Sciatic nerve (tissue), 2 donors: ENCODE measurements around the gene MCRIP1. TPM values are rescaled to one million over a fixed set of nuclear protein-coding genes. Genes with fewer than 3 reads are reported as not detected.

ENCODE experiments used
- ATAC-seq: fragments of 200-7000 bp; cut with Tn5 transposase; one replicate; pipeline ENCODE4 v1.9.1; 2020; ENCODE audit warnings: mild to moderate bottlenecking, moderate library complexity
- DNase-seq: peaks from one replicate; pipeline ENCODE4 v3.0.0-alpha.2; 2020; ENCODE audit warnings: low spot score
- intact Hi-C: fragments of 100-400 bp; cut with DNase I; formaldehyde crosslinking; loops from one replicate; pipeline ENCODE4 v1.14.2; 2022
- total RNA-seq: library from RNA; stranded (reverse); fragmentation: NEBNext Ultra II Directional; extraction: Animal tissue kit (Norgen Biotek cat#: 25700); gene quantifications from one replicate; pipeline ENCODE4 v1.2.1, GENCODE V29; 2021
- donor health status: DM: no; HTN: no; CAD: no.
- donor health status: DM: no; HTN: no; CAD: no.

The MCRIP1 gene
- total RNA-seq, 1 donor from 2014 or later, result 91.5 TPM

- intact Hi-C loops, result no loop called here
- no peak for ATAC-seq
Observed at GRCh38 chr17:81792675-81793615, 40.1 kb downstream of the MCRIP1 start.

More at GRCh38 chr17:81792675-81793615, 40.1 kb downstream of the MCRIP1 start:
- DNase-seq, result no peak

Other genes starting within 250 kb of the MCRIP1 start
- 82.3 TPM for gene NPLOC4, start 196.2 kb downstream of the MCRIP1 start, total RNA-seq
- 0.85 TPM for gene TSPAN10, start 196.1 kb downstream of the MCRIP1 start, total RNA-seq
- gene PDE6G, start 176.7 kb downstream of the MCRIP1 start, total RNA-seq, result not detected
- gene OXLD1, start 166.7 kb downstream of the MCRIP1 start, total RNA-seq, result 17.9 TPM
- gene CCDC137, start 166.6 kb downstream of the MCRIP1 start, total RNA-seq, result 10.2 TPM
- gene ARL16, start 149.5 kb downstream of the MCRIP1 start, total RNA-seq, result 31.8 TPM
- 79.8 TPM for gene HGS, start 149.3 kb downstream of the MCRIP1 start, total RNA-seq
- 23.6 TPM for gene MRPL12, start 129.9 kb downstream of the MCRIP1 start, total RNA-seq
- 23.0 TPM for gene SLC25A10, start 121.0 kb downstream of the MCRIP1 start, total RNA-seq
- gene GCGR, start 29.1 kb downstream of the MCRIP1 start, total RNA-seq, result 7.8 TPM
- gene PPP1R27, start 1.8 kb upstream of the MCRIP1 start, total RNA-seq, result not detected
- 248 TPM for gene P4HB, start 27.2 kb upstream of the MCRIP1 start, total RNA-seq
- 387 TPM for gene ARHGDIA, start 38.0 kb upstream of the MCRIP1 start, total RNA-seq
- 45.9 TPM for gene ALYREF, start 58.3 kb upstream of the MCRIP1 start, total RNA-seq
- gene ANAPC11, start 58.4 kb upstream of the MCRIP1 start, total RNA-seq, result 58.2 TPM
- 0.80 TPM for gene NPB, start 68.9 kb upstream of the MCRIP1 start, total RNA-seq
- 34.1 TPM for gene PCYT2, start 78.1 kb upstream of the MCRIP1 start, total RNA-seq
- 17.7 TPM for gene SIRT7, start 84.9 kb upstream of the MCRIP1 start, total RNA-seq
- 27.8 TPM for gene MAFG, start 94.4 kb upstream of the MCRIP1 start, total RNA-seq
- 8.0 TPM for gene PYCR1, start 104.0 kb upstream of the MCRIP1 start, total RNA-seq
- not detected for gene MYADML2, start 113.9 kb upstream of the MCRIP1 start, total RNA-seq
- gene NOTUM, start 127.9 kb upstream of the MCRIP1 start, total RNA-seq, result not detected
- 32.5 TPM for gene ASPSCR1, start 144.3 kb upstream of the MCRIP1 start, total RNA-seq
- gene CENPX, start 189.6 kb upstream of the MCRIP1 start, total RNA-seq, result 33.6 TPM
- gene LRRC45, start 190.0 kb upstream of the MCRIP1 start, total RNA-seq, result 8.6 TPM
- 4.0 TPM for gene RAC3, start 198.4 kb upstream of the MCRIP1 start, total RNA-seq
- gene DCXR, start 204.4 kb upstream of the MCRIP1 start, total RNA-seq, result 80.0 TPM
- gene RFNG, start 218.5 kb upstream of the MCRIP1 start, total RNA-seq, result 42.4 TPM
- gene GPS1, start 218.6 kb upstream of the MCRIP1 start, total RNA-seq, result 68.2 TPM
- 57.1 TPM for gene DUS1L, start 232.5 kb upstream of the MCRIP1 start, total RNA-seq